Ramos (cell line): ENCODE results near the gene NRCAM.
"Not testable (repeated sequence)": the region's sequence is repeated elsewhere in the genome, so short reads cannot be mapped to it uniquely, and the experiment has no call there.

ENCODE experiments used
- in situ Hi-C: fragments of 300-500 bp; cut with MboI; formaldehyde crosslinking; loops from one replicate; pipeline ENCODE4 v1.14.3; 2022; ENCODE audit warnings: low sequenced_read_pairs; ENCODE audit not compliant: unreplicated experiment

The NRCAM gene

GRCh38 chr7:108404509-108405420 lies 51.5 kb downstream of the NRCAM start:
- in situ Hi-C loops, result no loop called here

DNA sequence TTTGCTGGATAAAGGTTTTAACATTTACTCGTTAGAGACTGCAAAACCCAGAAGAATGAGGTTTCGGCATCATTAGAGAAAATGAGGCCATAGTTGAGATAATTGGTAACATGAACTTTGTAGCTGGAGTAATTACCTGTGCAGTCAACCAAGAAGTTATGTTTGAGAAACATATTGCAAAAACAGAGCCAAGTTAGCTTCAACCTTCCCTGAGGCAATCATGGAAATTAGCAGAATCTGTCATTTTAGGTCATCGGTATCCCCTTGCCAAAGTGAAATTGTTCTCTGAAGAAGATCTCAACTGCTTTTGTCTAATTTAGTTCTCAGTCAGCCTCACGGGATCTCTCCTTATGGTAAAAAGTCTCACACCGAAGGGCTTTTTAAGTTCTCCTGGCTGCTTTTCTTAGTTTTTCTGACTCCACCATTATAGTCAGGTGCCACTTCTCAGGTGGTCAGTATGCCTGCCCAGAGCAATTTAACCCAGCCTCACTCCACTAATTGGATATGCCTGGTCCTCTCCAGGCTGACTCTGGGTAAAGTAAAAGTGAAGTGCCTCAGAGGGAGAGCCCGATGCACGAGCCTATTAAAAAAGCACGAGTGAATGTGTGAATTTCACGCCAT lies 52.5 kb downstream of the NRCAM start:
- in situ Hi-C loops, result no loop called here

- in situ Hi-C loops, result no loop called here
Observed at GRCh38 chr7:108402865-108403264, 53.4 kb downstream of the NRCAM start.

- in situ Hi-C loops, result no loop called here
Observed at GRCh38 chr7:108396080-108396479, 60.2 kb downstream of the NRCAM start.

GRCh38 chr7:108395426-108395825 lies 60.8 kb downstream of the NRCAM start:
- in situ Hi-C loops, result no loop called here

DNA sequence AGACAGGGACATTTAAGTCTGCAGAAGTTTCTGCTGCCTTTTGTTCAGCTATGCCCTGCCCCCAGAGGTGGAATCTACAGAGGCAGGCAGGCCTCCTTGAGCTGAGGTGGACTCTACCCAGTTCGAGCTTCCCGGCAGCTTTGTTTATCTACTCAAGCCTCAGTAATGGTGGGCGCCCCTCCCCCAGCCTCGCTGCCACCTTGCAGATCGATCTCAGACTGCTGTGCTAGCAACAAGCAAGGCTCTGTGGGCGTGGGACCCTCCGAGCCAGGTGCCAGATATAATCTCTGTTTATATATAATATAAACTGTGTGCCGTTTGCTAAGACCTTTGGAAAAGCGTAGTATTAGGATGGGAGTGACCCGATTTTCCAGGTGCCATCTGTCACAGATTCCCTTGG lies 63.1 kb downstream of the NRCAM start:
- in situ Hi-C loops, result not testable (repeated sequence)

GRCh38 chr7:108387686-108388085 lies 68.5 kb downstream of the NRCAM start:
- in situ Hi-C loops, result not testable (repeated sequence)

DNA sequence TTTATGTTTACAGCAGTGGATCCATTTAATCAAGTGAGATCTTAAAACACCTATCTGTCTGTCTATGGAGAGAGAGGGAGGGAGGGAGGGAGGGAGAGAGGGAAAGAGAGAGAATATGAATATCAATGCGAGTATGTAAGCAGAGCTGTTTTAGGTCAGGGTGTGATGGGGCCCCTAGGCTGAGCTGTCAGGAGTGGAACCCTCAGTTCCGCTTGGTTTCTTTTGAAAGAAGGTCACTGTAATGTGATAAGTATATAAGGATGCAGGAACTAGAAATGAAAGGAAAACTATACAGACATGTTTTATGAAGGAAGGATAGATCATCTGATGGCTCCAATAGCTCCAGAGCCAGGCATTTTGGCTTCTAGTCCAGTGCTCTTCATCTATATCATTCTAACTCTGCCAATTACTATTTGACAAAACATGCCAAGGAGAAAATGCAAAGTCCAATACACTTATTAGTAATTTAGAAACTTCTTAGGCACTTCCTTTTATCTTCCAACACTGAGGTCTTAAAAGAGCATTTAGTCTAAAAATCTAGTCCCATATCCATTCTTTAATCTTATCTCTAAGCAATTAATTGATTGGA lies 70.3 kb downstream of the NRCAM start:
- in situ Hi-C loops, result no loop called here

GRCh38 chr7:108384716-108385483 lies 71.3 kb downstream of the NRCAM start:
- in situ Hi-C loops, result no loop called here

DNA sequence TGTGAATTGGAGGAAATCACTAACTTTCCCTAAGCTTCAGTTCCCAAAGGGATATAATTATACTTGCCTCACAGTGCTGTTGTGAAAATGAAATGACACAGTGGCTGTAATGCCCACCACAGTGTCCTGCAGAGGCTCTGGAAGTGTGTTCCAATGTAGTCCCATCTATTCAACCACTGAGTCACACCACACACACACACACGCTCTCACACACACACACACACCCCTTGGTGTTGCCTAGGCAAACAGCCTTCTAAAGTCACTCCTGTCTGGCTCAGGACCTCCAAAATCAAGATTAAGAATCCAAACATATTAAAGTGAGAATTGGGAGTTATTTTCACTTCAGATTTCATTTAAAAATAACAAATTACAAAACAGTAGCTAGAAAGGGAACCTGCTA lies 73.3 kb downstream of the NRCAM start:
- in situ Hi-C loops, result no loop called here

- in situ Hi-C loops, result no loop called here
Observed at GRCh38 chr7:108380517-108380916, 75.7 kb downstream of the NRCAM start.

DNA sequence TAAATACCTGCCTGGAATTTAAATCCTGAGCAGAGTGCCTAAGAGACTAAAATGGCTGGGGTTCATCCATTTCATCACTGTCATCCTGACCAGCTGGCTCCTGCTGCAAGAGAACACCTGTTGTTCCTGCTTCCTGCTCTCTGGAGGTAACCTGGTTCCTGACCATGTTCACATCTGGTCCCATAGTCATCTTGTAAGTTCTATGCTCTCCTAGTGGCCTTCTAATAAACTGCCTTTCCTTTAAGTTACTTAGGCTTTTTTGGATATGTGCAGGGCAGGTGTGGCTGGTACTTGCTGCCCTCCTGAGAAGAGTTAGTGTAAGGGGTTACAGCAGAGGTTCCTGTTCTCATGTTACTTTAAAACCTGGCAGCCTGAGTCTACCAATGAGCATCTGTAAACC lies 80.0 kb downstream of the NRCAM start:
- in situ Hi-C loops, result no loop called here

DNA sequence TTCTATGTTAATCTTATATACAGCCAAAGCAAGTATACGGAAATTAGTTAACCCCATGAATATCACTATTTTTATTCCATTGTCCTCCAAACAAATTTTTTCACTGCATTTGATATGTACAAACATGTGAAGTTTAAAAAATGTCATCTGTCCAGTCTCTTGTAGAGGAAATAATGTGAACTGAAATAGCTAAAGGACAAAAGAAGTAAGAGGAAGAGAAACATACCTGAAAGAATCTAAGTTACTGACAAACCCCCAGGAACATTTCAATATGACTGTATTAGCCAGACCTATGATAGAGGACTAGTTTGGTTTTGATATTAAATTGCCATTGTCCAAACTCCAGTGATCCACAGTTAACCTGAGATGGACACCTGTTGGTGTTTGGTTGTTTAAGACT lies 80.6 kb downstream of the NRCAM start:
- in situ Hi-C loops, result no loop called here

DNA sequence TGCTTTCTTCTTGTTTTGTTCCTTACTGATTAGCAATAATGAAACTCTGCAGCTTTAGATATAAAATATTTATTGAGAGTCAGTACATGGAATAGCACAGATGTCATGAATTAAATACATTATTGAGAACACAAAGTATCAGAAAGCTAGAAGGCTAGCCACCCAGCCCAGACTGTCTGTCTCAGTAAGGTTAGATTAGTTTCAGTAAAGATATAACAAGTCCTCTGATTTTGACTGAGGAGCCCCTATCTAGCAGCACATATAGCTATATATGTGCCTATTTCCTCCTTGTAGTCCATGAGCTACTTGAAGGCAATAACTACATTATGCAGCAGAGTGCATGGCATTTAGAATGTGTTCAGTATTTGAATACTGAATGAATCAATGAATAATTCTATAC lies 81.3 kb downstream of the NRCAM start:
- in situ Hi-C loops, result no loop called here

DNA sequence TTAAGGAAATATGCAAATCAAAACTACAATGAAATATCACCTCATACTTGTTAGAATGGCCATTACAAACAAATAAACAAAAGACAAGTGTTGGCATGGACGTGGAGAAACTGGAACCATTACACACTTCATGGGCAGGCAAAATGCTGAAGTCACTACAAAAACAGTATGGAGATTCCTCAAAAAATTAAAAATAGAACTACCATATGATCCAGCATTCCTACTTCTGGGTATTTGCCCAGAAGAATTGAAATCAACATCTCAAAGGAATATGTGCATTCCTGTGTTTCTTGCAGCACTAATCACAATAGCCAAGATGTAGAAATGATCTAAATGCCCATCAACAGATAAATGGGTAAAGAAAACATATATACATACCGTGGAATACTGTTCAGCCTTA lies 83.6 kb downstream of the NRCAM start:
- in situ Hi-C loops, result no loop called here

DNA sequence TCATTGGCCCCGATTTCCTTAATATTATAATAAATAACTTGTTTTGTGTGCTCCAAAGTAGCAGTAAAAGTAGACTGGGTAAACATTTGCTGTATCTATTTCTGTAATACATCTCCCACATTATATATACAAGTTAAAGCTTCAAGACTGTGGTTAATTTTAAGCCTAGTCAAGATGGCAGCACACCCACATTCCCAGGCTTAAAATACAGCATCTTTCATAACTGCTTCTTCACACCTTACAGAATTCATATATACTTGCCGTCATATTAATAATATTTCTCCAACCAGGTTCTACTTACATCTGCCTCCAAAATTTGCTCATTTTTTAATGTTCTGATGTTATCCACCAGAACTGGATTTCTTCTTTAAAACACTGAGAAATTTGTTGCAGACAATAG lies 85.6 kb downstream of the NRCAM start:
- in situ Hi-C loops, result no loop called here

- in situ Hi-C loops, result no loop called here
Observed at GRCh38 chr7:108368466-108368865, 87.8 kb downstream of the NRCAM start.

- in situ Hi-C loops, result no loop called here
Observed at GRCh38 chr7:108367946-108368345, 88.3 kb downstream of the NRCAM start.

DNA sequence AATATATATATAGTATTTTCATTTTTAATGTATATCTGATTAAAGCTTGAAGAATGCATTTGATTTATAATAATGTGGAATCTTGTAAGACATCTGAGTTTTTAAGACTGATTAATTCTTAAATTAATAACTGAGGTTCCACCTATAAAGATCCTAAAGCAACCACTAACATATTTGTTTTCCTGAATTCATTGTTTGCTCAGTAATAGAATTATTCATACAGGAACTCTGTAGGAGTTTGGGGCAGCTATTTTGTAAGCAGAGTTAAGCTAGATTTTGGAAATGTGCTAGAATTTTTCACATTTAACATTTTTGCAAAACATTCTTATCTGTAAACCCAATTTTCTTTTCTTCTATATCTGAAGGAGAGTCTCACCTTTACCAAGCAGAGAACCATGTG lies 88.9 kb downstream of the NRCAM start:
- in situ Hi-C loops, result no loop called here

DNA sequence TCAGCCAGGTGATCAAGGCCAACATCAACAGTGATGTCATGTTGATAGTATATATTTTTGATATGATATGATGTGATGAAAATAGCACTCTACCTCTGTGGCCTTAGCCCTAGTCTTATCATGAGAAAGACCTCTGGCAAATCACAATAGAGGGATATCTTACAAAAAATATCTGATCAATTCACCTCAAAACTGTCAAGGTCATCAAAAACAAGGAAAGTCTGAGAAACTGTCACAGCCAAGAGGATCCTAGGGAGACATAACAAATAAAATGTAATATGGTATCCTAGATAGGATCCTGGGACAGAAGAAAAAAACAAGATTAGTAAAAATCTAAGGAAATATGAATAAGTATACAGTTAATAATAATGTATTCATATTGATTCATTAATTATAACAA lies 92.6 kb downstream of the NRCAM start:
- in situ Hi-C loops, result no loop called here
